Mucosa of descending colon (tissue), 3 donors: ENCODE results near the gene DAPP1. TPM values are rescaled to one million over a fixed set of nuclear protein-coding genes. Genes with fewer than 3 reads are reported as not detected.
A peak's percentile ranks its signal among the peaks of the same experiment; 100 is the strongest.

ENCODE experiments used
- ATAC-seq: fragments of 200-7000 bp; cut with Tn5 transposase; one replicate; pipeline ENCODE4 v1.9.1; 2020; ENCODE audit warnings: mild to moderate bottlenecking, moderate library complexity
- DNase-seq, 3 donors: peaks; one replicate each; pipeline ENCODE4 v3.0.0-alpha.2; 2020
- H3K36me3 ChIP-seq: fragments of 200-600 bp; one replicate; pipeline ENCODE4 v1.8.0; 2021; ENCODE audit warnings: low read depth, mild to moderate bottlenecking
- H3K4me1 ChIP-seq: fragments of 200-600 bp; one replicate; pipeline ENCODE4 v1.8.0; 2021; ENCODE audit warnings: low read depth, mild to moderate bottlenecking
- H3K4me3 ChIP-seq: fragments of 200-600 bp; one replicate; pipeline ENCODE4 v1.8.0; 2021; ENCODE audit warnings: mild to moderate bottlenecking
- H3K9me3 ChIP-seq: fragments of 200-600 bp; one replicate; pipeline ENCODE4 v1.8.0; 2021; ENCODE audit warnings: mild to moderate bottlenecking
- CTCF ChIP-seq: fragments of 200-600 bp; IDR thresholded peaks from one replicate; pipeline ENCODE4 v1.8.0; 2022; ENCODE audit warnings: antibody characterized with exemption, mild to moderate bottlenecking
- intact Hi-C, 2 donors: fragments of 100-400 bp; cut with DNase I in 1 of 2; cut with micrococcal nuclease in 1 of 2; formaldehyde crosslinking; loops; one replicate each; pipeline versions ENCODE4 v1.11.0 to v1.11.1; 2022; cut with DNase I, micrococcal nuclease
- total RNA-seq, 3 donors: library from RNA; stranded (reverse); fragmentation: NEBNext Ultra II Directional in 2 of 3; extraction: Animal tissue kit (Norgen Biotek cat#: 25700) in 2 of 3; gene quantifications; one replicate each; pipeline versions ENCODE4 v1.2.1 to v1.2.4, GENCODE V29; 2021 to 2023
- donor health status: DM: no; HTN: no; CAD: no; lungs with moderate emphysema.
- donor health status: DM: no; HTN: no; CAD: no.
- donor health status: DM: no; HTN: yes; CAD: no.

Gene DAPP1
- total RNA-seq, 3 donors from 2014 or later, result 1.3 to 4.6 (median 1.7) TPM

- DNase-seq, result peak in 2 of 3 donors; percentile 8 to 32
- intact Hi-C loops, result loop anchor here in 1 of 2 donors (10.0 kb wide), 2 partner anchors 50 to 80 kb away; partner anchors contain the start of genes DAPP1 and DNAJB14
Observed at GRCh38 chr4:99894998-99895397, 78.4 kb downstream of the DAPP1 start.

GRCh38 chr4:99915449-99915848 is 98.8 kb downstream of the DAPP1 start:
- ATAC-seq, result no peak
- no peak overlapping the region for H3K4me3 ChIP-seq
- H3K9me3 ChIP-seq, result peaks cover 4% of the 10 kb centered on the region
- H3K4me1 ChIP-seq, result peaks cover 6% of the 10 kb centered on the region
- intact Hi-C loops, result no loop called here
- H3K36me3 ChIP-seq, result no peaks in the 10 kb centered on the region
- TF ChIP-seq CTCF, result no peak
- DNase-seq, result no peak

More at GRCh38 chr4:99894998-99895397, 78.4 kb downstream of the DAPP1 start:
- ATAC-seq, result no peak
- H3K9me3 ChIP-seq, result no peaks in the 10 kb centered on the region
- peaks cover 12% of the 10 kb centered on the region for H3K4me1 ChIP-seq
- no peak overlapping the region for H3K4me3 ChIP-seq
- no peaks in the 10 kb centered on the region for H3K36me3 ChIP-seq
- TF ChIP-seq CTCF, result no peak

- Histone ChIP-seq H3K36me3 (no peaks in the 10 kb centered on the region), H3K4me1 (peaks cover 6% of the 10 kb centered on the region), H3K4me3 (no peak overlapping the region), H3K9me3 (peaks cover 4% of the 10 kb centered on the region)
- intact Hi-C loops, result no loop called here
- DNase-seq, result no peak
- no peak for ATAC-seq
- TF ChIP-seq CTCF, result no peak
Observed at GRCh38 chr4:99917575-99917974, 100.9 kb downstream of the DAPP1 start.

GRCh38 chr4:99918656-99919055 is 102.0 kb downstream of the DAPP1 start:
- no peak for TF ChIP-seq CTCF
- Histone ChIP-seq H3K9me3 (peaks cover 4% of the 10 kb centered on the region), H3K4me1 (peaks cover 6% of the 10 kb centered on the region), H3K4me3 (no peak overlapping the region), H3K36me3 (no peaks in the 10 kb centered on the region)
- DNase-seq (peak in 1 of 3 donors; percentile 78), ATAC-seq (peak; percentile 100)
- intact Hi-C loops, result no loop called here

Other genes starting within 250 kb of the DAPP1 start
- 1 to 10 TPM in 1 of 3 donors, under 1 TPM in 2; 0.20 to 1.5 (median 0.22) TPM for gene MTTP, start 242.0 kb upstream of the DAPP1 start, total RNA-seq
- under 1 TPM in 1 of 3 donors, not detected in 2; 0.02 TPM for gene C4orf54, start 159.0 kb upstream of the DAPP1 start, total RNA-seq
- gene LAMTOR3, start 77.6 kb downstream of the DAPP1 start, total RNA-seq, result 10 to 100 TPM; 42.4 to 60.7 (median 59.2) TPM
- gene DNAJB14, start 129.8 kb downstream of the DAPP1 start, total RNA-seq, result 10 to 100 TPM; 49.4 to 55.3 (median 54.2) TPM
- gene H2AZ1, start 133.4 kb downstream of the DAPP1 start, total RNA-seq, result 100 to 1,000 TPM; 106 to 219 (median 216) TPM